H9 (cell line): Measurements from ENCODE around the gene AVEN. TPM values are rescaled to one million over a fixed set of nuclear protein-coding genes. Genes with fewer than 3 reads are reported as not detected.

Source experiments
- DNase-seq: peaks from one replicate; pipeline ENCODE4 v3.0.0-alpha.2; 2017
- H2AFZ ChIP-seq: one replicate; pipeline ENCODE4 v1.6.1; 2013; ENCODE audit warnings: mild to moderate bottlenecking, low read length, control low read depth, moderate library complexity
- H2AK5ac ChIP-seq: 2 replicates; pipeline ENCODE4 v1.6.1; 2013; ENCODE audit warnings: low read length, control low read depth, mixed read lengths; ENCODE audit not compliant: insufficient read length
- H2BK120ac ChIP-seq: one replicate; pipeline ENCODE4 v1.6.1; 2013; ENCODE audit warnings: low read depth, mild to moderate bottlenecking, low read length, control low read depth, inconsistent platforms; ENCODE audit not compliant: poor library complexity, severe bottlenecking
- H2BK12ac ChIP-seq: 2 replicates; pipeline ENCODE4 v1.6.1; 2013; ENCODE audit warnings: low read length, control low read depth, mixed read lengths, low read depth; ENCODE audit not compliant: insufficient read length
- H2BK15ac ChIP-seq: 2 replicates; pipeline ENCODE4 v1.6.1; 2013; ENCODE audit warnings: low read depth, low read length, control low read depth
- H2BK20ac ChIP-seq: one replicate; pipeline ENCODE4 v1.6.1; 2013; ENCODE audit warnings: low read depth, mild to moderate bottlenecking, low read length, control low read depth, inconsistent platforms; ENCODE audit not compliant: poor library complexity, severe bottlenecking
- H2BK5ac ChIP-seq: 2 replicates; pipeline ENCODE4 v1.6.1; 2013; ENCODE audit warnings: low read length, control low read depth, mixed read lengths; ENCODE audit not compliant: insufficient read length
- H3K14ac ChIP-seq: 2 replicates; pipeline ENCODE4 v1.6.1; 2013; ENCODE audit warnings: low read length, control low read depth; ENCODE audit not compliant: insufficient read depth
- H3K18ac ChIP-seq: 2 replicates; pipeline ENCODE4 v1.6.1; 2013; ENCODE audit warnings: low read depth, mild to moderate bottlenecking, mixed read lengths, low read length, control low read depth; ENCODE audit not compliant: insufficient read length
- H3K23ac ChIP-seq: 2 replicates; pipeline ENCODE4 v1.6.1; 2013; ENCODE audit warnings: low read length, control low read depth, mixed read lengths, low read depth; ENCODE audit not compliant: insufficient read length
- H3K23me2 ChIP-seq: 2 replicates; pipeline ENCODE4 v1.6.1; 2013; ENCODE audit warnings: low read depth, mild to moderate bottlenecking, mixed read lengths, low read length, control low read depth; ENCODE audit not compliant: insufficient read length, poor library complexity, severe bottlenecking
- H3K27ac ChIP-seq: 2 replicates; pipeline ENCODE4 v1.5.1; 2013; ENCODE audit warnings: low read length, control low read depth, mixed read lengths, low read depth; ENCODE audit not compliant: insufficient read length
- H3K27me3 ChIP-seq: 2 replicates; pipeline ENCODE4 v1.6.1; 2013; ENCODE audit warnings: low read length, control low read depth, inconsistent platforms; ENCODE audit not compliant: insufficient read depth
- H3K4ac ChIP-seq: 2 replicates; pipeline ENCODE4 v1.6.1; 2013; ENCODE audit warnings: low read depth, mild to moderate bottlenecking, control low read depth, inconsistent platforms, low read length, moderate library complexity
- H3K4me1 ChIP-seq: 2 replicates; pipeline ENCODE4 v1.6.1; 2013; ENCODE audit warnings: low read length, control low read depth, inconsistent platforms; ENCODE audit not compliant: insufficient read depth
- H3K4me2 ChIP-seq: 2 replicates; pipeline ENCODE4 v1.6.1; 2013; ENCODE audit warnings: low read length, control low read depth, mixed read lengths; ENCODE audit not compliant: insufficient read length, insufficient read depth
- H3K56ac ChIP-seq: 2 replicates; pipeline ENCODE4 v1.6.1; 2013; ENCODE audit warnings: low read depth, mild to moderate bottlenecking, mixed read lengths, low read length, control low read depth; ENCODE audit not compliant: insufficient read length
- H3K79me1 ChIP-seq: 2 replicates; pipeline ENCODE4 v1.6.1; 2013; ENCODE audit warnings: low read depth, mild to moderate bottlenecking, moderate library complexity, low read length, control low read depth, inconsistent platforms; ENCODE audit not compliant: insufficient read depth, poor library complexity, severe bottlenecking
- H3K79me2 ChIP-seq: 2 replicates; pipeline ENCODE4 v1.6.1; 2013; ENCODE audit warnings: low read length, control low read depth, inconsistent platforms; ENCODE audit not compliant: insufficient read depth
- H3K9ac ChIP-seq: 2 replicates; pipeline ENCODE4 v1.6.1; 2013; ENCODE audit warnings: low read length, control low read depth, mixed read lengths; ENCODE audit not compliant: insufficient read length; ENCODE audit errors: extremely low read depth
- H3K9me3 ChIP-seq: one replicate; pipeline ENCODE4 v1.6.1; 2013; ENCODE audit warnings: low read depth, low read length, inconsistent platforms; ENCODE audit not compliant: control insufficient read depth
- H3T11ph ChIP-seq: one replicate; pipeline ENCODE4 v1.6.1; 2013; ENCODE audit warnings: mild to moderate bottlenecking, low read length, control low read depth, inconsistent platforms
- H4K20me1 ChIP-seq: one replicate; pipeline ENCODE4 v1.6.1; 2013; ENCODE audit not compliant: control insufficient read depth, insufficient read length, insufficient read depth
- H4K5ac ChIP-seq: 2 replicates; pipeline ENCODE4 v1.6.1; 2013; ENCODE audit warnings: low read depth, mild to moderate bottlenecking, mixed read lengths, low read length, control low read depth; ENCODE audit not compliant: insufficient read length
- H4K8ac ChIP-seq: replicated peaks from 2 replicates; pipeline ENCODE4 v1.6.1; 2013; ENCODE audit warnings: low read length, control low read depth, mixed read lengths, low read depth; ENCODE audit not compliant: insufficient read length
- H4K91ac ChIP-seq: 2 replicates; pipeline ENCODE4 v1.6.1; 2013; ENCODE audit warnings: low read depth, mild to moderate bottlenecking, moderate library complexity, mixed read lengths, low read length, control low read depth; ENCODE audit not compliant: insufficient read length
- H3K27ac Mint-ChIP-seq, 3 experiments: 2 replicates in 2 of 3; 3 replicates in 1 of 3; pipeline ENCODE4 v1.8.0; 2020 to 2021; ENCODE audit warnings: mixed read lengths in 3 of 3, mild to moderate bottlenecking in 1 of 3, moderate library complexity in 1 of 3
- H3K27me3 Mint-ChIP-seq: 2 replicates; pipeline ENCODE4 v1.8.0; 2021; ENCODE audit warnings: low read depth, mild to moderate bottlenecking, moderate library complexity, mixed read lengths
- H3K36me3 Mint-ChIP-seq, 3 experiments: 2 replicates in 2 of 3; 3 replicates in 1 of 3; pipeline ENCODE4 v1.8.0; 2020 to 2021; ENCODE audit warnings: low read depth in 3 of 3, mixed read lengths in 3 of 3; ENCODE audit not compliant: insufficient read depth in 1 of 3
- H3K4me1 Mint-ChIP-seq, 2 experiments: 2 replicates each; pipeline ENCODE4 v1.8.0; 2020; ENCODE audit warnings: mixed read lengths in 2 of 2
- H3K4me3 Mint-ChIP-seq, 2 experiments: 2 replicates in 1 of 2; 3 replicates in 1 of 2; pipeline ENCODE4 v1.8.0; 2020 to 2021; ENCODE audit warnings: mild to moderate bottlenecking in 2 of 2, mixed read lengths in 2 of 2, moderate library complexity in 1 of 2
- H3K9me3 Mint-ChIP-seq, 2 experiments: 2 replicates in 1 of 2; 3 replicates in 1 of 2; pipeline ENCODE4 v1.8.0; 2020; ENCODE audit warnings: mild to moderate bottlenecking in 2 of 2, mixed read lengths in 2 of 2, moderate library complexity in 1 of 2
- CTCF ChIP-seq: fragments of 200-600 bp; sonication (generic); conservative IDR thresholded peaks from 3 replicates; pipeline ENCODE4 v1.8.0; 2021; ENCODE audit warnings: antibody characterized with exemption, mild to moderate bottlenecking
- WGBS: extraction: QIAGEN DNeasy Blood & Tissue Kit; methylation state at CpG from one replicate; pipeline ENCODE4 v1.1.7; 2013; ENCODE audit warnings: missing lambda C conversion rate, low lambda C conversion rate, mixed read lengths; ENCODE audit not compliant: insufficient read length; ENCODE audit errors: extremely low coverage; 5-methylcytosine and 5-hydroxymethylcytosine counted together
- total RNA-seq: library from RNA; stranded (reverse); gene quantifications from 2 replicates; pipeline ENCODE4 v1.2.1, GENCODE V29; 2021

Gene AVEN
- total RNA-seq, 1 experiment from 2014 or later: 16.1 TPM

- H2AK5ac ChIP-seq: no peak overlapping the region
- no peak overlapping the region for H2BK5ac ChIP-seq
- no peak overlapping the region for H4K91ac ChIP-seq
- H3K79me2 ChIP-seq: no peaks in the 10 kb centered on the region
- Mint-ChIP-seq H3K4me1 (peaks cover 0 to 9% of the 10 kb centered on the region in 2 experiments; a peak in 2 of 4 replicates), H3K4me3 (no peak overlapping the region), H3K27me3 (no peaks in the 10 kb centered on the region), H3K36me3 (no peaks in the 10 kb centered on the region), H3K27ac (no peak overlapping the region), H3K9me3 (no peaks in the 10 kb centered on the region)
- no peaks in the 10 kb centered on the region for H3K79me1 ChIP-seq
- H3K23ac ChIP-seq: no peak overlapping the region
- TF ChIP-seq CTCF: no peak
- no peak overlapping the region for H3T11ph ChIP-seq
- H2AFZ ChIP-seq: no peak overlapping the region
- H4K8ac ChIP-seq: no peak overlapping the region
- no peaks in the 10 kb centered on the region for H3K4me1 ChIP-seq
- no peak overlapping the region for H3K14ac ChIP-seq
- no peak overlapping the region for H3K4me2 ChIP-seq
- H3K23me2 ChIP-seq: no peaks in the 10 kb centered on the region
- H3K27ac ChIP-seq: no peak overlapping the region
- H3K4ac ChIP-seq: no peak overlapping the region
- H2BK20ac ChIP-seq: no peak overlapping the region
- H4K20me1 ChIP-seq: no peaks in the 10 kb centered on the region
- no peak overlapping the region for H4K5ac ChIP-seq
- no peak overlapping the region for H3K56ac ChIP-seq
- H3K27me3 ChIP-seq: no peaks in the 10 kb centered on the region
- H3K9me3 ChIP-seq: no peaks in the 10 kb centered on the region
- no peak overlapping the region for H3K9ac ChIP-seq
- DNase-seq: no peak
- no peak overlapping the region for H3K18ac ChIP-seq
- H2BK15ac ChIP-seq: no peak overlapping the region
- H2BK12ac ChIP-seq: no peak overlapping the region
- WGBS: no CpG with 5 or more reads among the region's 2 CpGs
- no peak overlapping the region for H2BK120ac ChIP-seq
These were observed 67.2 kb downstream of the AVEN start for GRCh38 chr15:33971811-33972210.
